IMR-90 (cell line): ENCODE measurements around the gene PCDHGB7. TPM values are rescaled to one million over a fixed set of nuclear protein-coding genes. Genes with fewer than 3 reads are reported as not detected.

Experiments
- ATAC-seq: fragments of 200-7000 bp; cut with Tn5 transposase; 2 replicates; pipeline ENCODE4 v1.9.1; 2020; ENCODE audit warnings: low read depth, mild to moderate bottlenecking, moderate library complexity
- BruUV-seq: library from RNA; stranded (reverse); fragments of 400-500 nt; replicated peaks from 2 replicates; lab custom pipeline; 2021; lab: Mats Ljungman, UMichigan
- CTCF ChIA-PET: fragments of 300-600 bp; formaldehyde crosslinking; extraction: SDS; loops from one replicate; lab custom pipeline; 2021; ENCODE audit warnings: antibody characterized with exemption; lab: Yijun Ruan, JAX
- POLR2A ChIA-PET: fragments of 300-600 bp; sonication (Branson Sonifier 250); formaldehyde crosslinking; loops from one replicate; lab custom pipeline; 2022; ENCODE audit warnings: antibody characterized with exemption; ENCODE audit not compliant: unreplicated experiment; lab: Charles Lee
- DNase-seq: peaks from one replicate; pipeline ENCODE4 v3.0.0; 2013
- H2AFZ ChIP-seq: replicated peaks from 2 replicates; pipeline ENCODE3; 2013; ENCODE audit warnings: low read length, mild to moderate bottlenecking; ENCODE audit not compliant: poor library complexity
- H2AK5ac ChIP-seq: 2 replicates; pipeline ENCODE4 v1.6.1; 2013; ENCODE audit warnings: low read depth, low read length, inconsistent platforms
- H2AK9ac ChIP-seq: replicated peaks from 2 replicates; pipeline ENCODE3; 2013; ENCODE audit warnings: mild to moderate bottlenecking, low read depth, low read length, moderate library complexity; ENCODE audit not compliant: poor library complexity
- H2BK120ac ChIP-seq: 2 replicates; pipeline ENCODE4 v1.6.1; 2013; ENCODE audit warnings: low read depth, low read length, inconsistent platforms
- H2BK15ac ChIP-seq: 3 replicates; pipeline ENCODE4 v1.6.1; 2013; ENCODE audit warnings: low read depth, low read length, inconsistent platforms
- H2BK20ac ChIP-seq: 2 replicates; pipeline ENCODE4 v1.6.1; 2013; ENCODE audit warnings: low read depth, mild to moderate bottlenecking, inconsistent platforms, low read length, moderate library complexity
- H2BK5ac ChIP-seq: 2 replicates; pipeline ENCODE4 v1.6.1; 2013; ENCODE audit warnings: mild to moderate bottlenecking, low read depth, low read length, inconsistent platforms; ENCODE audit not compliant: poor library complexity, severe bottlenecking
- H3K14ac ChIP-seq: replicated peaks from 2 replicates; pipeline ENCODE4 v1.6.1; 2013; ENCODE audit warnings: low read depth, low read length, inconsistent platforms
- H3K18ac ChIP-seq: 2 replicates; pipeline ENCODE4 v1.6.1; 2013; ENCODE audit warnings: low read depth, low read length, control low read depth
- H3K23ac ChIP-seq: 2 replicates; pipeline ENCODE4 v1.6.1; 2013; ENCODE audit warnings: low read depth, low read length, inconsistent platforms
- H3K27ac ChIP-seq: 2 replicates; pipeline ENCODE4 v1.5.1; 2013; ENCODE audit warnings: mild to moderate bottlenecking, control low read depth, low read length; ENCODE audit not compliant: insufficient read depth
- H3K27me3 ChIP-seq: 2 replicates; pipeline ENCODE4 v1.6.1; 2013; ENCODE audit warnings: low read length; ENCODE audit not compliant: control insufficient read depth, insufficient read depth
- H3K36me3 ChIP-seq: 2 replicates; pipeline ENCODE4 v1.6.1; 2013; ENCODE audit warnings: low read length, mixed read lengths; ENCODE audit not compliant: control insufficient read depth, insufficient read depth
- H3K4ac ChIP-seq: 2 replicates; pipeline ENCODE4 v1.6.1; 2013; ENCODE audit warnings: low read depth, low read length, inconsistent platforms
- H3K4me1 ChIP-seq: 2 replicates; pipeline ENCODE4 v1.6.1; 2013; ENCODE audit warnings: low read length, mixed read lengths; ENCODE audit not compliant: control insufficient read depth, insufficient read depth
- H3K4me2 ChIP-seq: 2 replicates; pipeline ENCODE4 v1.6.1; 2013; ENCODE audit warnings: low read depth, mild to moderate bottlenecking, control low read depth, low read length, moderate library complexity
- H3K4me3 ChIP-seq: 2 replicates; pipeline ENCODE4 v1.5.1; 2013; ENCODE audit warnings: low read depth, mild to moderate bottlenecking, control low read depth, low read length, moderate library complexity; ENCODE audit not compliant: insufficient read depth
- H3K56ac ChIP-seq: 2 replicates; pipeline ENCODE4 v1.6.1; 2013; ENCODE audit warnings: low read length, inconsistent platforms; ENCODE audit not compliant: insufficient read depth; ENCODE audit errors: extremely low read depth
- H3K79me1 ChIP-seq, 2 experiments: 2 replicates each; pipeline ENCODE4 v1.6.1; 2013; ENCODE audit warnings: low read length in 2 of 2, inconsistent platforms in 1 of 2, low read depth in 1 of 2
- H3K9ac ChIP-seq: 2 replicates; pipeline ENCODE4 v1.6.1; 2013; ENCODE audit warnings: low read depth, low read length, control low read depth
- H3K9me1 ChIP-seq: 2 replicates; pipeline ENCODE4 v1.6.1; 2013; ENCODE audit warnings: low read length, inconsistent platforms; ENCODE audit not compliant: insufficient read depth
- H3K9me3 ChIP-seq: 2 replicates; pipeline ENCODE4 v1.6.1; 2013; ENCODE audit warnings: low read length; ENCODE audit not compliant: control insufficient read depth, insufficient read depth
- H4K20me1 ChIP-seq: 2 replicates; pipeline ENCODE4 v1.6.1; 2013; ENCODE audit warnings: low read length, inconsistent platforms; ENCODE audit not compliant: insufficient read depth
- H4K5ac ChIP-seq: 2 replicates; pipeline ENCODE4 v1.6.1; 2013; ENCODE audit warnings: mild to moderate bottlenecking, low read depth, low read length, control low read depth
- H4K8ac ChIP-seq, 2 experiments: 2 replicates each; pipeline ENCODE4 v1.6.1; 2013; ENCODE audit warnings: low read depth in 2 of 2, low read length in 2 of 2, control low read depth in 1 of 2, inconsistent platforms in 1 of 2
- H4K91ac ChIP-seq: 2 replicates; pipeline ENCODE4 v1.6.1; 2013; ENCODE audit warnings: low read depth, low read length, inconsistent platforms; ENCODE audit not compliant: insufficient read depth
- MAFK ChIP-seq: IDR thresholded peaks from 2 replicates; pipeline ENCODE4 v1.6.1; 2012; ENCODE audit warnings: low read depth, low read length, improper control_type of control experiment
- RAD21 ChIP-seq: IDR thresholded peaks from 2 replicates; pipeline ENCODE4 v1.6.1; 2012; ENCODE audit warnings: low read length, improper control_type of control experiment
- WGBS, 2 experiments: methylation state at CpG; one replicate each; pipeline versions ENCODE4 v1.1.5 to v1.1.7; 2013; ENCODE audit warnings: missing lambda C conversion rate in 2 of 2; ENCODE audit not compliant: insufficient read length in 1 of 2; ENCODE audit errors: extremely low coverage in 2 of 2; 5-methylcytosine and 5-hydroxymethylcytosine counted together
- dilution Hi-C: fragments of 300-500 bp; cut with HindIII; formaldehyde crosslinking; loops from one replicate; pipeline ENCODE4 v1.14.3; 2018; ENCODE audit warnings: low sequenced_read_pairs; ENCODE audit not compliant: unreplicated experiment
- in situ Hi-C: fragments of 300-500 bp; cut with MboI; formaldehyde crosslinking; loops from 3 replicates; pipeline ENCODE4 v1.14.3; 2019; ENCODE audit warnings: low sequenced_read_pairs, inconsistent platforms, mixed read lengths
- intact Hi-C: fragments of 100-400 bp; cut with micrococcal nuclease; formaldehyde crosslinking; loops from 2 replicates; pipeline ENCODE4 v1.10.0; 2022
- polyA plus RNA-seq, 3 experiments: library from polyadenylated mRNA; depleted of rRNA; stranded (reverse); fragments of >200 nt; gene quantifications; 2 replicates each; pipeline ENCODE4 v1.2.3, GENCODE V29; 2012; ENCODE audit warnings: low replicate concordance in 1 of 3
- total RNA-seq: library from RNA; depleted of rRNA; stranded (reverse); fragments of >200 nt; gene quantifications from 2 replicates; pipeline ENCODE4 v1.2.3, GENCODE V29; 2012

The PCDHGB7 gene
- total and polyA plus RNA-seq, 2 of the 4 experiments (the other 2 are of a cell fraction): 6.3 to 8.1 TPM

GRCh38 chr5:141403387-141403786 is 14.1 kb upstream of the PCDHGB7 start:
- H4K5ac ChIP-seq: no peak overlapping the region
- intact Hi-C loops (no loop called here), in situ Hi-C loops (no loop called here), dilution Hi-C loops (no loop called here)
- no peak overlapping the region for H3K27ac ChIP-seq
- no peak overlapping the region for H3K18ac ChIP-seq
- peaks cover 58% of the 10 kb centered on the region for H3K9me3 ChIP-seq
- H3K9me1 ChIP-seq: no peaks in the 10 kb centered on the region
- WGBS, 2 experiments: 53% methylated on average over 11 of the region's 22 CpGs; no CpG with 5 or more reads in 1 of the 2 experiments
- no peak overlapping the region for H4K8ac ChIP-seq
- H3K4me3 ChIP-seq: no peak overlapping the region
- DNase-seq (no peak), ATAC-seq (no peak)
- no peak overlapping the region for H3K56ac ChIP-seq
- TF ChIP-seq RAD21 (no peak), MAFK (no peak)
- H3K27me3 ChIP-seq: no peaks in the 10 kb centered on the region
- ChIA-PET POLR2A (no interaction called here), CTCF (interaction anchor here (1.2 kb wide), 1 partner anchor 160 kb away, joined by 4 read pairs; no protein-coding TSS in a partner anchor)
- no peak overlapping the region for H3K4me2 ChIP-seq
- no peak overlapping the region for H2BK5ac ChIP-seq
- no peak overlapping the region for H2AK5ac ChIP-seq
- H2BK20ac ChIP-seq: no peak overlapping the region
- H3K4me1 ChIP-seq: no peaks in the 10 kb centered on the region
- no peak overlapping the region for H2BK15ac ChIP-seq
- no TSS peak for BruUV-seq
- no peak overlapping the region for H3K4ac ChIP-seq
- H4K20me1 ChIP-seq: no peaks in the 10 kb centered on the region
- no peak overlapping the region for H3K23ac ChIP-seq
- H3K36me3 ChIP-seq: peaks cover 21% of the 10 kb centered on the region
- H2BK120ac ChIP-seq: no peak overlapping the region
- no peak overlapping the region for H3K9ac ChIP-seq
- H2AK9ac ChIP-seq: no peak overlapping the region
- no peak overlapping the region for H2AFZ ChIP-seq
- H4K91ac ChIP-seq: no peak overlapping the region
- H3K14ac ChIP-seq: no peak overlapping the region
- H3K79me1 ChIP-seq: peaks cover 16 to 26% of the 10 kb centered on the region in 2 experiments
